KOPT-K1 (cell line): Measurements from ENCODE around the gene NKD1.

Experiments
- H3K27ac ChIP-seq: fragments of 200-600 bp; sonication (generic); 2 replicates; pipeline ENCODE4 v1.5.1; 2016; ENCODE audit warnings: antibody characterized with exemption, mild to moderate bottlenecking, low read depth, low read length; ENCODE audit not compliant: poor library complexity, severe bottlenecking
- H3K36me3 ChIP-seq: fragments of 200-600 bp; sonication (generic); 2 replicates; pipeline ENCODE4 v1.5.1; 2017; ENCODE audit warnings: antibody characterized with exemption, mild to moderate bottlenecking, low read length, moderate library complexity; ENCODE audit not compliant: insufficient read depth
- H3K9me3 ChIP-seq: fragments of 200-600 bp; sonication (generic); 2 replicates; pipeline ENCODE4 v1.5.1; 2017; ENCODE audit warnings: antibody characterized with exemption, low read length, mild to moderate bottlenecking; ENCODE audit not compliant: insufficient read depth, poor library complexity, severe bottlenecking

Gene NKD1

DNA sequence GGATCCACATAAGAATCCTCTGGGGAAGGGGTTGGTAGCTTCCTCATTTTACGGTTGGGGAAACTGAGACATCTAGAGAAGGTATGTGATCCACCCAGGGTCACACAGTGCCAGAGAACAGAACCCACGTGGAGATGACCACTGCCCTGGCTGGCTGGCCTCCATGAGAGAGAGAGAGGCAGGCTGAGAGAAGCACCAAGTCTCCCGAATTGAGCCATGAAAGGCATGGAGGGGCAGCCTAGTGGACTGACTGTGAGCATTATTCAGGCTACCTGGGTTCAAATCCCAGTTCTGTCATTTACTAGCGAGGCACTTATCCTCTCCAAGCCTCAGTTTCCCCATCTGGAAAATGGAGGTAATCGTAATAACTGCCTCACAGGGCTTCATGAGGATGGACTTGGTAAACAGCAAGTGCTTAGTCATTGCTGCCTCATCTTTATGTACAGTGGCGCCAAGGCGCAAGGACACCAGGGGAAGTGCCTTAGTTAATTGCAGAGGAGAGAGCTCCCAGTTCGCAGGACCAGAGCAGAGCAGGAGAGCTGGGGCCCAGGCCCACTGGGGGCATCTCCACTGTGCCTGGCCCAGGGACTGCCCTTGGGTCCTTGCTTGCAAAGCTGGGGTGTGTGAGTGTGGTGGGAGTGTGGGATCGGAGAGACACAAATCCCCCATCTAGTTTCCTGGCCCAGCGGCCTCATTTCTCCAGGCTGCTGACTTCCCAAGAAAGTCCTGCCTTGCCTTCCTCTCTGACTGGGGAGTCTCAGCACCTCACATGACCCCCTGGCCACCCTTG is 71.7 kb downstream of the NKD1 start:
- H3K36me3 ChIP-seq: no peaks in the 10 kb centered on the region
- H3K9me3 ChIP-seq: no peaks in the 10 kb centered on the region
- no peak overlapping the region for H3K27ac ChIP-seq

DNA sequence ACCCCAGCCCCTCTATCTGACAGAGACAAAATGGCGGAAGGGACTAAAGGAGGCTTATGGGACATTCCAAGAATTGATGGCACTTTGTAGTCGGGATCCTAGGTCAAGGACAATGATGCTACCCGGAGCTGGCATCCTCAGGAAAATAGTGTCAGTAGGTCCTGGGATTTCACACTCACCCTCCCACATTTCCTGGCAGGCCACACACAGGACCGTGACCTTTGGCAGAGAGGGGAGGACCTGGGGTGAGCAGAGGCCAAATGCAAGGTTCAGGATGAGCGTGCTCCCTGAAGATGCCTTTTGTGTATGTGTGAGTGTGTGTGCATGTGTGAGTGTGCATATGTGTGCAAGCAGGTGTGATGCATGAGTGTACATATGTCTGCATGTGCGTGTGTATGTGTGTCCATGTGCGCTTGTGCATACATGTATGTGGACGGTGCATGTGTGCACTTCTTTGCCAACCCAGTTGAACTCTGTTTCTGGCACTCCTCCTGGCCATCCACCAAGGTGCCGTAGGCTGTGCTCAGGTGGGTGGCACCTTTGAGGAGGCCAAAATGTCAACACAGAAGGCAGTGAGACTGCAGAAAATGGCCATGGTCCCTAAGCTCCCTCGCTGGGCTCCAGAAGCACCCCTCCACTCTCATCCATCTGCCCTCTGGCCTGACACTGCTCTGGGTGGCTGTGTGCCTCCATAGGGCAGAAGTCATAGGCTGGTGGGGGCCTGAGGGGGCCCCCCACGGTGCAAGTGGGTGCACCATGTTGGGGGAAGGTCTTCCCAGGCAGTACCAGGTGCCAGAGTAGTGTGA is 72.7 kb downstream of the NKD1 start:
- H3K36me3 ChIP-seq: no peaks in the 10 kb centered on the region
- H3K27ac ChIP-seq: no peak overlapping the region
- H3K9me3 ChIP-seq: no peaks in the 10 kb centered on the region

DNA sequence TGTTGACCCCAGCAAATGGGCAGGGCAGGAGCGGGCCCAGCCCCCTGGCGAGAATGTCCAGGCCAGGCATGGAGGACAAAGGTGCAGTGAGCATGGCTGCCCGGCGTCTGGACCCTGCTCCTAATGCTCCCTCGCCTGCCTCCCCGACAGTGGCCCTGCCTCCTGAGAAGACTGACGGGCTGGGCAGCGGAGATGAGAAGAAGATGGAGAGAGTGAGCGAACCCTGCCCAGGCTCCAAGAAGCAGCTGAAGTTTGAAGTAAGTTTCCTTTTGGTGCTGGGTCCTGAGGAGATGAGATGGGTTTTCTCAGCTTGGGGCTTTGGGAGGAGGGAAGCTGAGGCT is 73.2 kb downstream of the NKD1 start:
- Histone ChIP-seq H3K27ac (no peak overlapping the region), H3K36me3 (no peaks in the 10 kb centered on the region), H3K9me3 (no peaks in the 10 kb centered on the region)

DNA sequence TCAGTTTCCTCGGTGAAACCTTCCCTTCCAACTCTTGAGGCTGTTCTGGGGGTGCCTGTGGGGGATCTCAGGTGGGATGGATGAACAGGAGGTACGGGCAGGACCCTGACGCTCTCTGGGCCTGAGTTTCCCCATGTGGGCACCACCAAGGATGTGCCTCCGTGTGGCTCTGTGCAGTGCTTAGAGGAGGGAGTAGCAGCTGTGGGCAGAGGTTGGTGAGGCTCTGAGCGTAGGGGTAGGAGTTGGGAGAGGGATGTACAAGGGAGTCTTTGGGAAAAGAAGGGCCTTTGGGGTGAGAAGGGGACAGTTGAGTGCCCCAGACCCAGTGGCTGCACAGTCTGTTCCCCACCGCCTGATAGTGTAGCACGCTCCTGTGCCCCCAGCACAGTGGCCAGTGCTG is 73.8 kb downstream of the NKD1 start:
- Histone ChIP-seq H3K9me3 (no peaks in the 10 kb centered on the region), H3K27ac (no peak overlapping the region), H3K36me3 (no peaks in the 10 kb centered on the region)

DNA sequence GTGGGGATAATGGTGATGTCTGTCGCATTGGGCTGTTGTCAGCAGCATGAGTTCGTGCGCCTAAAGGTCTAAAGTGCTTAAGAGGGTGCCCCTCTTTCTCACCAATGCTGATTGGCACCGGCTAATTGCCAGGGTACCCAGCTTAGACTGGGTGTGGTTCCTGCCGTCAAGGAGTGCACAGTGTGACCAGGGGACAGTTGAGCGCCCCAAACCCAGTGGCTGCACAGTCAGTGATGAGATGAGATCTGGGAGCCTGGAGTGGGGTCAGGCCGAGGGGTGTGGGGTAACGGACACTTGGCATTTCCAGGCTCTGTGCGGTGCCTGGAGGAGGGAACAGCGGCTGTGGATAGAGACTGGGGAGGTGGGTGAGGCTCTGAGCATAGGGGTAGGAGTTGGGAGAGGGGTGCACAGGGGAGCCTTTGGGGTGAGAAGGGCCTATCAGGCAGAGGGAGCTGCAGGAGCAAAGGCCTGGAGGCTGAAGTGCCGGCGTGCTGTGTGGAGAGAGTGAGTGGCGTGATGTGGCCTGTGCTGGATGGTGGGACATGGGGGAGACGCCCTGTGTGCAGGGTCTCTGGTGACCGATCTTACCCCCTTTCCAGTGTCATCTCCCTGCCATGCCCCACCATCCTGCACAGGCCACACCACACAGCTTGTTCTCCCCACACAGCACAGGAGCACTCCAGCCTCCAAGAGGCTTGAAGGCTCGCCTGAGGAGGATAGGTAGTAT is 74.6 kb downstream of the NKD1 start:
- no peaks in the 10 kb centered on the region for H3K36me3 ChIP-seq
- H3K27ac ChIP-seq: no peak overlapping the region
- no peaks in the 10 kb centered on the region for H3K9me3 ChIP-seq

DNA sequence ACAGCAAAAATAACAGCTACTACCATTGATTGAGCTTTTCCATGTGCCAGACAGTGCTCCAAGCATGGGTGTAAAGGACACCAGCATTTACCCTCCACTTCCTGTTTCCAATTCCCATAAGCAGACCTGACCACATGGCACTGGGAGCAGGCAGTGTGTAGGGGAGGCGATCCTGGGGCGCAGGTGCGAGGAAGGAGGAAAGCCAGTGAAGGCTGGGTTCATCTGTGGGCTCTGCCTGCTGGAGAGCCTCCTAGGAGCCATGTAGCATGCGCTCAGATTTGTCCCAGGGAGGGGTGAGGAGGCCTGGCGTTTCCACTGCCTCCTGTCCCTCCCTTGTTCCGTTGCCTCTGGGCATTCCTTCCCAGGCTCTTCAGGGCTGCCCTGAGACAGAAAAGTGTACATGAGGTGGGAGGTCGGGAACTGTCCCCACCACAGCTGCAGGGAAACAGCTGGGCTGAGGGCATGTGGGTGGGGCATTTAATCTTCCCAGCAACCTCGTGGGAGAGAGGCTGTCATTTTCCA is 76.3 kb downstream of the NKD1 start:
- Histone ChIP-seq H3K27ac (no peak overlapping the region), H3K36me3 (no peaks in the 10 kb centered on the region), H3K9me3 (no peaks in the 10 kb centered on the region)

DNA sequence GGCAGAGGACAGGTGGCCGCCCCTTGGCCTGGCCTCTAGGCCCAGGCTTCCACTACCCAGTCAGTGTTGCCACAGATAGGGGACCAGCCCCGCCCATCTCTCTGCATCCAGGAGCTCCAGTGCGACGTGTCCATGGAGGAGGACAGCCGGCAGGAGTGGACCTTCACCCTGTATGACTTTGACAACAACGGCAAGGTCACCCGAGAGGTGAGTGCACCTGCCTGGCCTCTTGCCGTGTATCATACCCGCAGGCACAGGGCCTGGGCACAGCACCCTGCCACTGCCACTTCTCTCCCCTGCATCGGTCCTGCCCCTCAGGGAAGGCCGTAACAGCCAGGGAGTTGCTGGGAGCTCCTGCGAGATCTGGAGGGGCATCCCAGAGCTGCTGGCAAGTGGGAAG is 77.2 kb downstream of the NKD1 start:
- Histone ChIP-seq H3K9me3 (no peaks in the 10 kb centered on the region), H3K36me3 (no peaks in the 10 kb centered on the region), H3K27ac (no peak overlapping the region)

DNA sequence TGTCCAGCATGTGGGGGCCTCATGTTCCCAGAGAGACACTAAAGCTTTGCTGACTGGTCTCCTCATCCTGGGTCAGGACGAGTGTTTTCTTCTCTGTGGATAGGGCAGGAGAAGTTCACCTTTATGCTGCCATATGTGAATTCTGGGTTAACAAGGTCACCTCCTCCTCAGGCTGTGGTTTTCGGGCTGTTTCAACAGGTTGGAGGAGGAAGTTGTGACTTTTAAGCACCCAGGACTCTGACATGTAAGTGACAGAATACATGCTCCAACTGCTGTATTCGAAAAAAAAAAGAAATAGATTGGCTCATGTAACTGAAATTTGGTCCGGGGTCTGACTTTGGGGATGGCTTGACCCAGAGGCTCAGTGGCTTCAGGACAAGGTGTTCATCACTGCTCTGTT is 78.7 kb downstream of the NKD1 start:
- no peaks in the 10 kb centered on the region for H3K9me3 ChIP-seq
- no peaks in the 10 kb centered on the region for H3K36me3 ChIP-seq
- H3K27ac ChIP-seq: no peak overlapping the region

DNA sequence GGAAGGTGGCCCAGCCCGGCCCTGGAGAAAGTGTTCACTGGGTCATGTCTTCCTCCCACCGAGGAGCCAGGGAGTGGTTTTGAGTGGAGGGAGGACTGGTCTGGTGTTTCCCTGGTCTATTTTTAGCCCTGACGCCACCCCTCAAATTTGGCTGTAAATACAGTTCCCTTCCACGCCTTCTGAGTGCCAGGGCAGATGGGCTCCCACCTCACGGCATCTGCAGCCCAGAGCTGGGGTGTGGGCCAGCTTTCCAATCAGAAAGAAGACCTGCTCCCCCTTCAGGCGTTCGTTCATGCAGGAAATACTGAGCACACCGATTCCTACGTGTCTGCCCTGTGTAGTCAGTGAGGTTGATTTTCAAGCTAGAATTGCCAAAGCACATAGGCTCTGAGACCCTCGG is 79.2 kb downstream of the NKD1 start:
- H3K9me3 ChIP-seq: no peaks in the 10 kb centered on the region
- no peaks in the 10 kb centered on the region for H3K36me3 ChIP-seq
- H3K27ac ChIP-seq: no peak overlapping the region

DNA sequence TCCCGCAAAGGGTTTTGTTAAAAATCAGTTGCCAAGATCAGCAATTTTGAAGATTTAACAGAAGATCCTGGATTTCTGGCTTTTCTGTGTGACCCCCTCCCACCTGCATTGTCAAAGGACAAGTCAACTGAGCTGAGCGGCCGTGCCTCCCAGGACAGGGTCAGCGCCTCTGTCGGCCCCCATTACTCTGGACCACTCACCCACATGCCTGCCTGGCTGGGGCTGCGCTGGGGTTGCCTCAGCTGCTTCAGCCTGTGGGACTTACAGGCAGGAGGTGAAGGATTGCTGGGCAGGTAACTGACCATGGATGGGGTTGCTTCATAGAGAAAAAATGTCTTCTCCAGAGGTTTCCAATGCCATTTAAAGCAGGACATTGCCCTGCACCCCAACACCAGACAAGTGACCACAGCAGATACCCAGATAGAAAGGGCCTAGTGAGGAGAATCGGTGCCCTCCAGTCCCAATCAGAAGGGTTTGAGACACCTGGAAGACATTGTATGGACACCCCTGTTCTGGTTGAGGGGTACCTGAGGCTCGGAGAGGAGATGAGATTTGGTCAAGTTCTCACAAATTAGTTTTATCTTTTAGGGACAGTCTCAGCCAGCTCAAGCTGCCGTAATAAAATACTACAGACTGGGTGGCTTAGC is 80.1 kb downstream of the NKD1 start:
- H3K9me3 ChIP-seq: no peaks in the 10 kb centered on the region
- H3K36me3 ChIP-seq: no peaks in the 10 kb centered on the region
- no peak overlapping the region for H3K27ac ChIP-seq

DNA sequence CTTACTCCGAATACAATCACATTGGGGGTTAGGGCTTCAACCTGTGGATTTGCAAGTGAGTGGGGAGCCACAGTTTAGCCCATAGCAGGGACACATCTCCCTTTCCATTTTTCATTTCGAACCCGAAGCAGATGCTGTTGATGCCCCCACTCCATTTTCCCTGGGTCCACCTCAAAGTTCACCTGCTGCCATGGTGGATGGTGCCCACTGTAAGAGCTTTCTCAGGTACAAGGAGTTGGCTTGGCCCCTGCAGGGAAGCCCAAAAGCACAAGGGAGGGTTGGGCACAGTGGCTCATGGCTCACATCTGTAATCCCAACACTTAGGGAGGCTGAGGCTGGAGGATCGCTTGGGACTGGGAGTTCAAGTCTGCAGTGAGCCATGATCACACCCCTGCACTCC is 81.1 kb downstream of the NKD1 start:
- no peaks in the 10 kb centered on the region for H3K9me3 ChIP-seq
- no peaks in the 10 kb centered on the region for H3K36me3 ChIP-seq
- H3K27ac ChIP-seq: no peak overlapping the region

DNA sequence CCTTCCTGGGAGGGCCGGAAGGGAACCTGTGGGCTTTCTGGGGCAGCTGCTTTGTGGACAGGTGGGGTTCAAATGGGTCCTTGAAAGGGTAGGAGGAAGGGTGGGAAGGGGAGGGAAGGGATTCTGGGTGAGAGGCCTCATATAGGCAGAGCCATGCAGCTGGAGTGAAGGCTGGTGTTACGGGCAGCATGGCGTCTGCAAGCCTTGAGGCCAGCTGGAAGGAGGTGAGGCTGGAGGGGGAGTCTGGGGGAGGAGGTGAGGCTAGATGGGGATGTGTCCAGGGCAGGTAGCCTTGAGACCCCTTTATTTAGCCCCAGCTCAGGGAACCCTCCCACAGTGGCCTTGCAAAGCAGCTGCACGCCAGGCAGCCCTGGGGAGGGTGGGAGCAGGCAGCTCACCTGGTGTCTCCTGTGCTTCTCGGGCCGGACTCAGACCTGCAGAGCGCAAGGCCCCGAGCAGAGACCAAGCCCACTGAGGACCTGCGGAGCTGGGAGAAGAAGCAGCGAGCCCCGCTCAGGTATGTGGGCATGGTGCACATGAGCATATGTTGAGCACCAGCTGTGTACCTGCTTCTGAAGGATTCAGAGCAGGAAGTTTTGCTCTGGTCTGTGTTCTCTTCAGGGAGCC is 82.3 kb downstream of the NKD1 start:
- no peak overlapping the region for H3K27ac ChIP-seq
- H3K9me3 ChIP-seq: no peaks in the 10 kb centered on the region
- H3K36me3 ChIP-seq: no peaks in the 10 kb centered on the region

DNA sequence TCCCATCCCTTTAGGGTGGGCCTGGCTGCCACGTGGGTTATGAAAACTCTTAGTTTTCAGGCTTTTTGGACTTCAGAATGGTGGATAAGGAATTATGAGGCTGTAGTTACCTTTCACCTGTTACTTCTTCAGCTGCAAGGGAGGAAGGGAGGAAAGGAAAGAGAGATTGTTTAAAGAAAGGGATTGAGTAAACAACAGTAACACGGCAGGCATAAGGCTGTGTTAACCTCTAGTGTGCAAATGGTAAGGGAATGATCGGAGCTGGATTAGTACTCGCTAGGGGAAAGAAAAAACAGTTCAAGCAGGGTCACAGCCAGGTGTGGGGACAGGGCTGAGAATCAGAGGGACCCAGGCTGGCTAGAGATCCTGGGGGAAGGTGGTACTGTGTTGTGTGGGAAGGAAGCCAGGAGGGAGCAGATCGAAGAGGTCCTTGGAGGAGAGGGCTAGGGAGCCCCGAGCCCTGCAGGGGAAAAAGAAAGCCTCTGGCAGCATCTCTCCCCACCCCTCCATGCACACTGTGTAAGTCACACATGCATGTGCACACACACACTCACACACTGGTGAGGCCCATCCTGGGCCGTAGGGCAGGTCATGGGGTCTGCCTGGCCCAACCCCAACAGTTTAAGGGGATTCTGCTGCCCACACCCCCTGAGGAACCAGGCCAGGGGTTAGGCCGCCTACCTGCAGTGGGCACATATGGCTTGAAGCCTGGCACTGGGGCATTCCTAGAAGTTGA is 83.2 kb downstream of the NKD1 start:
- H3K9me3 ChIP-seq: no peaks in the 10 kb centered on the region
- no peaks in the 10 kb centered on the region for H3K36me3 ChIP-seq
- no peak overlapping the region for H3K27ac ChIP-seq

DNA sequence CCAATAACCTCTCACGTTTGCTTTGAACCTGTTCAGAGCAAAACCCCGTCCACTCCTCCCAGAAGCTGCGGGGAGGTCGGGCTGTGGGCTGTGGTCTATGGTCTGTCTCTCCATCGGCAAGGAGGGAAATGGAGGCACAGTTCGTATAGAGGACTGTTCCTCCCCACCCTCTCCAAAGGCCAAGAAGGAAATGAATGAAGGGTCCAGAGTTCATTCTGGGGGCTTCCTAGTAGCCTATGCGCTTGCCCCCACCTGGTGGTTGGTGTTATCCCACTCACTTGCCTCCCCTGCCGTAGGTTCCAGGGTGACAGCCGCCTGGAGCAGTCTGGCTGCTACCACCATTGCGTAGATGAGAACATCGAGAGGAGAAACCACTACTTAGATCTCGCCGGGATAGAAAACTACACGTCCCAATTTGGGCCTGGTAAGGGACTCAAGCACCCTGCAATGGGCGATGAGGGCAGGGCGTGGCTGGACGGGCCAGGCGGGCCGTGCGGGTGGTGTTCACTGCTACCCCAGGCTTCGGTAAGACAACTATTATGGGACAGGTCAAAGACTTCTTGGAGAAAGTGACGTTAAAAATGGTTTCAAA is 83.9 kb downstream of the NKD1 start:
- Histone ChIP-seq H3K27ac (no peak overlapping the region), H3K9me3 (no peaks in the 10 kb centered on the region), H3K36me3 (no peaks in the 10 kb centered on the region)
